AG04449 (cell line): ENCODE data around the gene PRPS2.

Experiments used
- CTCF ChIA-PET: fragments of 350-600 bp; formaldehyde crosslinking; extraction: SDS; loops from one replicate; lab custom pipeline; 2021; ENCODE audit warnings: antibody characterized with exemption; lab: Yijun Ruan, JAX
- POLR2A ChIA-PET: fragments of 400-600, 350-600 bp; formaldehyde crosslinking; extraction: SDS; loops from one replicate; lab custom pipeline; 2020; ENCODE audit warnings: antibody characterized with exemption, inconsistent platforms; lab: Yijun Ruan, JAX
- DNase-seq: peaks from one replicate; pipeline ENCODE4 v3.0.0-alpha.2; 2010; ENCODE audit warnings: low read depth, low spot score
- H3K4me3 ChIP-seq: 2 replicates; pipeline ENCODE4 v1.5.1; 2011; ENCODE audit warnings: low read depth, mild to moderate bottlenecking, control low read depth, low read length
- CTCF ChIP-seq: IDR thresholded peaks from one replicate; pipeline ENCODE4 v1.5.1; 2011; ENCODE audit warnings: mild to moderate bottlenecking, moderate library complexity, low read length, control low read depth, inconsistent platforms; ENCODE audit not compliant: insufficient read depth; ENCODE audit errors: missing control alignments

The PRPS2 gene

GRCh38 chrX:12791257-12792228 is at the start of gene PRPS2:
Gene PRPS2 (plus strand): TSS chrX:12791412. CDS start chrX:12791498, 86 bp downstream.
- DNase-seq = no peak
- ChIA-PET POLR2A (interaction anchor here (0.7 kb wide), 1 partner anchor 10 kb away, joined by 3 read pairs; no protein-coding TSS in a partner anchor), CTCF (interaction anchor here (2.4 kb wide), 1 partner anchor 21 kb away, joined by 12 read pairs; no protein-coding TSS in a partner anchor)
- TF ChIP-seq CTCF = no peak
- peak within 1 kb of the TSS; percentile 71 for H3K4me3 ChIP-seq

GRCh38 chrX:12741416-12741815 is 49.8 kb upstream of the PRPS2 start:
- TF ChIP-seq CTCF = no peak
- ChIA-PET CTCF (no interaction called here), POLR2A (no interaction called here)
- no peak overlapping the region for H3K4me3 ChIP-seq
- no peak for DNase-seq

GRCh38 chrX:12747433-12747832 is 43.8 kb upstream of the PRPS2 start:
- no peak for TF ChIP-seq CTCF
- ChIA-PET CTCF (no interaction called here), POLR2A (no interaction called here)
- H3K4me3 ChIP-seq = no peak overlapping the region
- DNase-seq = no peak

- CTCF ChIA-PET = no interaction called here
- no peak overlapping the region for H3K4me3 ChIP-seq
- TF ChIP-seq CTCF = no peak
- no peak for DNase-seq
- POLR2A ChIA-PET = no interaction called here
Measured at GRCh38 chrX:12751887-12752286, 39.3 kb upstream of the PRPS2 start.

GRCh38 chrX:12753366-12753765 is 37.8 kb upstream of the PRPS2 start:
- no peak for DNase-seq
- TF ChIP-seq CTCF = no peak
- ChIA-PET POLR2A (no interaction called here), CTCF (interaction anchor here (0.6 kb wide), 1 partner anchor 1147 kb away, joined by 3 read pairs; no protein-coding TSS in a partner anchor)
- H3K4me3 ChIP-seq = no peak overlapping the region

GRCh38 chrX:12758291-12758690 is 32.9 kb upstream of the PRPS2 start:
- CTCF ChIA-PET = no interaction called here
- POLR2A ChIA-PET = no interaction called here
- no peak for TF ChIP-seq CTCF
- no peak for DNase-seq
- H3K4me3 ChIP-seq = no peak overlapping the region
